Natural killer cell (primary cell): ENCODE data around the gene PHACTR3. TPM values are rescaled to one million over a fixed set of nuclear protein-coding genes. Genes with fewer than 3 reads are reported as not detected.

ENCODE experiments used
- ATAC-seq, 3 donors: fragments of 150-1000 bp in 2 of 3; fragments of 200-7000 bp in 1 of 3; cut with Tn5 transposase; 1 replicate in 1 of 3; 2 replicates in 2 of 3; pipeline ENCODE4 v1.10.0; 2021; ENCODE audit warnings: mild to moderate bottlenecking in 2 of 3, moderate library complexity in 2 of 3
- DNase-seq, 2 donors: peaks; one replicate each; pipeline versions ENCODE4 v3.0.0 to v3.0.0-alpha.2; 2013 to 2021; ENCODE audit warnings: mixed read lengths in 1 of 2
- H3K27ac ChIP-seq: one replicate; pipeline ENCODE4 v1.5.1; 2013; ENCODE audit warnings: mild to moderate bottlenecking, low read length
- H3K27me3 ChIP-seq: one replicate; pipeline ENCODE4 v1.6.1; 2013; ENCODE audit warnings: low read length; ENCODE audit not compliant: control insufficient read depth, insufficient read depth
- H3K36me3 ChIP-seq: one replicate; pipeline ENCODE4 v1.6.1; 2013; ENCODE audit warnings: low read length; ENCODE audit not compliant: control insufficient read depth, insufficient read depth
- H3K4me1 ChIP-seq: one replicate; pipeline ENCODE4 v1.6.1; 2013; ENCODE audit warnings: low read length; ENCODE audit not compliant: control insufficient read depth, insufficient read depth
- H3K4me3 ChIP-seq: one replicate; pipeline ENCODE4 v1.5.1; 2013; ENCODE audit warnings: low read length
- H3K9me3 ChIP-seq: one replicate; pipeline ENCODE4 v1.6.1; 2013; ENCODE audit warnings: low read length; ENCODE audit not compliant: control insufficient read depth, insufficient read depth
- H3K27ac Mint-ChIP-seq, 2 donors: one replicate each; pipeline ENCODE4 v1.8.0; 2022; ENCODE audit warnings: mild to moderate bottlenecking in 2 of 2, mixed read lengths in 2 of 2, moderate library complexity in 1 of 2
- H3K27me3 Mint-ChIP-seq, 2 donors: one replicate each; pipeline ENCODE4 v1.8.0; 2022; ENCODE audit warnings: low read depth in 2 of 2, mixed read lengths in 2 of 2
- H3K36me3 Mint-ChIP-seq: one replicate; pipeline ENCODE4 v1.8.0; 2022; ENCODE audit warnings: mixed read lengths
- H3K4me1 Mint-ChIP-seq, 2 donors: one replicate each; pipeline ENCODE4 v1.8.0; 2022; ENCODE audit warnings: mixed read lengths in 2 of 2
- H3K4me3 Mint-ChIP-seq: one replicate; pipeline ENCODE4 v1.8.0; 2022; ENCODE audit warnings: mild to moderate bottlenecking, moderate library complexity, mixed read lengths
- H3K9me3 Mint-ChIP-seq, 2 donors: one replicate each; pipeline ENCODE4 v1.8.0; 2022; ENCODE audit warnings: mixed read lengths in 2 of 2
- CTCF ChIP-seq: fragments of 200-600 bp; IDR thresholded peaks from one replicate; pipeline ENCODE4 v1.8.0; 2022; ENCODE audit warnings: antibody characterized with exemption
- WGBS: methylation state at CpG from one replicate; pipeline ENCODE4 v1.1.7; 2013; ENCODE audit warnings: missing lambda C conversion rate; ENCODE audit not compliant: insufficient coverage; 5-methylcytosine and 5-hydroxymethylcytosine counted together
- intact Hi-C: fragments of 100-400 bp; cut with micrococcal nuclease; formaldehyde crosslinking; loops from one replicate; pipeline ENCODE4 v1.14.2; 2022
- total RNA-seq, 4 donors: library from RNA; stranded (reverse); fragments of 120-200 nt in 1 of 4; gene quantifications; one replicate each; pipeline versions ENCODE4 v1.2.3 to v1.2.4, GENCODE V29; 2013 to 2022

PHACTR3 gene
- total RNA-seq, 3 donors from 2014 or later (not counting 1 experiment from before 2014, with no cell fraction given), result not detected

GRCh38 chr20:59564171-59564570, 40.2 kb upstream of the PHACTR3 start:
- Mint-ChIP-seq H3K4me3 (no peak overlapping the region), H3K4me1 (no peaks in the 10 kb centered on the region), H3K27ac (no peak overlapping the region), H3K36me3 (no peaks in the 10 kb centered on the region), H3K9me3 (no peaks in the 10 kb centered on the region), H3K27me3 (peaks cover 0 to 6% of the 10 kb centered on the region in 2 donors)
- H3K9me3 ChIP-seq, result no peaks in the 10 kb centered on the region
- H3K36me3 ChIP-seq, result no peaks in the 10 kb centered on the region
- no peaks in the 10 kb centered on the region for H3K27me3 ChIP-seq
- intact Hi-C loops, result no loop called here
- WGBS, result 87% methylated on average over 12 of the region's 12 CpGs
- H3K27ac ChIP-seq, result no peak overlapping the region
- ATAC-seq (no peak), DNase-seq (no peak)
- H3K4me1 ChIP-seq, result no peaks in the 10 kb centered on the region
- no peak overlapping the region for H3K4me3 ChIP-seq
- no peak for TF ChIP-seq CTCF

GRCh38 chr20:59564943-59565342, 39.4 kb upstream of the PHACTR3 start:
- WGBS, result 83% methylated on average over 1 of the region's 1 CpG
- no peak for DNase-seq

GRCh38 chr20:59565768-59566461, 38.4 kb upstream of the PHACTR3 start:
- H3K36me3 ChIP-seq, result no peaks in the 10 kb centered on the region
- H3K9me3 Mint-ChIP-seq, result no peaks in the 10 kb centered on the region
- no peaks in the 10 kb centered on the region for H3K36me3 Mint-ChIP-seq
- no peaks in the 10 kb centered on the region for H3K27me3 ChIP-seq
- H3K4me1 Mint-ChIP-seq, result no peaks in the 10 kb centered on the region
- intact Hi-C loops, result no loop called here
- no peak overlapping the region for H3K27ac ChIP-seq
- H3K27ac Mint-ChIP-seq, result no peak overlapping the region
- H3K4me1 ChIP-seq, result no peaks in the 10 kb centered on the region
- peaks cover 0 to 8% of the 10 kb centered on the region in 2 donors for H3K27me3 Mint-ChIP-seq
- H3K4me3 Mint-ChIP-seq, result no peak overlapping the region
- no peaks in the 10 kb centered on the region for H3K9me3 ChIP-seq
- TF ChIP-seq CTCF, result no peak
- H3K4me3 ChIP-seq, result no peak overlapping the region
- 77% methylated on average over 11 of the region's 11 CpGs for WGBS
- DNase-seq, result no peak
- no peak for ATAC-seq

More at GRCh38 chr20:59564943-59565342, 39.4 kb upstream of the PHACTR3 start:
- H3K27ac Mint-ChIP-seq, result no peak overlapping the region
- H3K4me3 Mint-ChIP-seq, result no peak overlapping the region
- H3K4me1 Mint-ChIP-seq, result no peaks in the 10 kb centered on the region
- Histone ChIP-seq H3K9me3 (no peaks in the 10 kb centered on the region), H3K27ac (no peak overlapping the region), H3K36me3 (no peaks in the 10 kb centered on the region), H3K4me3 (no peak overlapping the region), H3K4me1 (no peaks in the 10 kb centered on the region), H3K27me3 (no peaks in the 10 kb centered on the region)
- H3K36me3 Mint-ChIP-seq, result no peaks in the 10 kb centered on the region
- H3K27me3 Mint-ChIP-seq, result peaks cover 0 to 8% of the 10 kb centered on the region in 2 donors
- H3K9me3 Mint-ChIP-seq, result no peaks in the 10 kb centered on the region
- intact Hi-C loops, result no loop called here
- no peak for ATAC-seq
- TF ChIP-seq CTCF, result no peak
